ENCODE results near the gene DEAF1. TPM values are rescaled to one million over a fixed set of nuclear protein-coding genes. Genes with fewer than 3 reads are reported as not detected.

Gene DEAF1
- polyA plus RNA-seq, 1 donor (not counting 4 experiments of a cell fraction or from before 2014, with no cell fraction given), result 8.1 TPM

DNA sequence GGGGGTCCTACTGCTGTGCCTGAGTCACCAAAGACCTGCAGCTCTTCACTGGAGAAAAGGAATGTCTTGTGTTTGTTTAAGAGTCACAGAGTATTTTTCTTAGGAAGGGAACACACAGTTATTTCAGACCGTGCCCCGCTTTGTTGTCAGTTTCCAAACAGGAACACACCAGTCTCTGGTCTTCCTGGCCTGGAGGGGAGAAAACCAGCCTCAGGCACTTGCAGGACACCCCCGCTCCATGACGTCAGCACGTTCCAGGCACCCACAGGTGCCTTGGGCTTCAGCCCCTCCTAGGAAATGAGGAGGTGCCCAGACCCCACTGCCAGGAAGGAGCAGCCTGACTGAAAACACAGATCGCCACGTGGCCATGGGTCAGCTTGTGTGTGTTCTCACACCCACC is 5.4 kb downstream of the DEAF1 start:
- peaks cover 17% of the 10 kb centered on the region for H3K79me2 ChIP-seq (ENCODE audit: control insufficient read depth, insufficient read depth, low read length)
- no peak overlapping the region for H2AFZ ChIP-seq (ENCODE audit: control insufficient read depth, low read length)
- DNase-seq (ENCODE audit: low read depth, low spot score), result no peak
- H3K27ac ChIP-seq (ENCODE audit: control insufficient read depth, insufficient read depth, low read length), result no peak overlapping the region
- H3K36me3 ChIP-seq (ENCODE audit: control insufficient read depth in 2 of 2, extremely low read depth in 1 of 2, insufficient read depth in 2 of 2, low read length in 2 of 2), result peaks cover 21 to 32% of the 10 kb centered on the region in 2 experiments
- dilution Hi-C loops (cut with MboI; ENCODE audit: extremely low pct_ligation_motif_present, low sequenced_read_pairs), result no loop called here
- no peak overlapping the region for H3K4me2 ChIP-seq (ENCODE audit: control insufficient read depth, extremely low read depth, insufficient read depth, low read depth, low read length)
- H3K9me3 ChIP-seq (ENCODE audit: control insufficient read depth, low read depth, low read length), result no peaks in the 10 kb centered on the region
- H3K27me3 ChIP-seq (ENCODE audit: control insufficient read depth, extremely low read depth, insufficient read depth, low read length), result no peaks in the 10 kb centered on the region
- H3K4me3 ChIP-seq (ENCODE audit: control insufficient read depth in 2 of 3, extremely low read depth in 1 of 3, insufficient read depth in 2 of 3, low read depth in 1 of 3, low read length in 3 of 3), result no peak overlapping the region
- H4K20me1 ChIP-seq (ENCODE audit: control insufficient read depth, extremely low read depth, insufficient read depth, low read length), result no peaks in the 10 kb centered on the region
- no peak for FAIRE-seq
- TF ChIP-seq, protein P1, sequence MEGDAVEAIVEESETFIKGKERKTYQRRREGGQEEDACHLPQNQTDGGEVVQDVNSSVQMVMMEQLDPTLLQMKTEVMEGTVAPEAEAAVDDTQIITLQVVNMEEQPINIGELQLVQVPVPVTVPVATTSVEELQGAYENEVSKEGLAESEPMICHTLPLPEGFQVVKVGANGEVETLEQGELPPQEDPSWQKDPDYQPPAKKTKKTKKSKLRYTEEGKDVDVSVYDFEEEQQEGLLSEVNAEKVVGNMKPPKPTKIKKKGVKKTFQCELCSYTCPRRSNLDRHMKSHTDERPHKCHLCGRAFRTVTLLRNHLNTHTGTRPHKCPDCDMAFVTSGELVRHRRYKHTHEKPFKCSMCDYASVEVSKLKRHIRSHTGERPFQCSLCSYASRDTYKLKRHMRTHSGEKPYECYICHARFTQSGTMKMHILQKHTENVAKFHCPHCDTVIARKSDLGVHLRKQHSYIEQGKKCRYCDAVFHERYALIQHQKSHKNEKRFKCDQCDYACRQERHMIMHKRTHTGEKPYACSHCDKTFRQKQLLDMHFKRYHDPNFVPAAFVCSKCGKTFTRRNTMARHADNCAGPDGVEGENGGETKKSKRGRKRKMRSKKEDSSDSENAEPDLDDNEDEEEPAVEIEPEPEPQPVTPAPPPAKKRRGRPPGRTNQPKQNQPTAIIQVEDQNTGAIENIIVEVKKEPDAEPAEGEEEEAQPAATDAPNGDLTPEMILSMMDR (optimal IDR thresholded peaks at IDR 0.05 in 1 of 3, IDR thresholded peaks at IDR 0.05 in 1 of 3, conservative IDR thresholded peaks at IDR 0.05 in 1 of 3; ENCODE audit: extremely low read depth in 1 of 3, insufficient read depth in 2 of 3, low read length in 3 of 3), result no peak
- no peak for TF ChIP-seq EZH2 (IDR thresholded peaks at IDR 0.05; ENCODE audit: low read length)
- H3K4me1 ChIP-seq (ENCODE audit: control insufficient read depth, extremely low read depth, insufficient read depth, low read length), result peaks cover 22% of the 10 kb centered on the region
- H3K9ac ChIP-seq (ENCODE audit: control insufficient read depth, extremely low read depth, insufficient read depth, low read length), result no peak overlapping the region
- no peaks in the 10 kb centered on the region for H3K9me1 ChIP-seq (ENCODE audit: control insufficient read depth, extremely low read depth, insufficient read depth, low read length)

DNA sequence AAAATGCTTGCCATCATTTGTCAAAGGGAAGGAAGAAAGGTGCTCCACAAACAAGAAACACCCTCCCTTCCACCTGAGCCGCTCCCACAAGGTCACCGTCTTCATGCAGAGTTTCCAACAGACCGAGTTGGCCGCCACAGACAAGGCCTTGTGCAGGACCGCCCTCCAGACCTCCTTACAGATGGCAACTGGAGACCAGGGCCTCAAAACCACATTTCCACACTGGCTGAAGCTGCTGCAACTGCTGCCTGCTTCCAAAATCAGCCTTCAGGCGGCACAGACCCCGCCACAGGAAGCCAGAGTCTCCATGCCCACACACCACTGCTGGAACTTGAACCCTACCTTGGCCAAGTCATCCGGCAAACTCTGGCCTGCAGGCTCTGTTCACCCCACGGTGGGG is 6.3 kb downstream of the DEAF1 start:
- Histone ChIP-seq H3K4me2 (ENCODE audit: control insufficient read depth, extremely low read depth, insufficient read depth, low read depth, low read length) (no peak overlapping the region), H4K20me1 (ENCODE audit: control insufficient read depth, extremely low read depth, insufficient read depth, low read length) (no peaks in the 10 kb centered on the region), H3K27me3 (ENCODE audit: control insufficient read depth, extremely low read depth, insufficient read depth, low read length) (no peaks in the 10 kb centered on the region), H3K9me3 (ENCODE audit: control insufficient read depth, low read depth, low read length) (no peaks in the 10 kb centered on the region), H3K9ac (ENCODE audit: control insufficient read depth, extremely low read depth, insufficient read depth, low read length) (no peak overlapping the region), H3K36me3 (ENCODE audit: control insufficient read depth in 2 of 2, extremely low read depth in 1 of 2, insufficient read depth in 2 of 2, low read length in 2 of 2) (peaks cover 22 to 33% of the 10 kb centered on the region in 2 experiments), H3K79me2 (ENCODE audit: control insufficient read depth, insufficient read depth, low read length) (peaks cover 11% of the 10 kb centered on the region), H3K27ac (ENCODE audit: control insufficient read depth, insufficient read depth, low read length) (no peak overlapping the region), H3K4me1 (ENCODE audit: control insufficient read depth, extremely low read depth, insufficient read depth, low read length) (peaks cover 17% of the 10 kb centered on the region), H3K4me3 (ENCODE audit: control insufficient read depth in 2 of 3, extremely low read depth in 1 of 3, insufficient read depth in 2 of 3, low read depth in 1 of 3, low read length in 3 of 3) (no peak overlapping the region), H2AFZ (ENCODE audit: control insufficient read depth, low read length) (no peak overlapping the region), H3K9me1 (ENCODE audit: control insufficient read depth, extremely low read depth, insufficient read depth, low read length) (no peaks in the 10 kb centered on the region)
- FAIRE-seq (no peak), DNase-seq (ENCODE audit: low read depth, low spot score) (no peak)
- dilution Hi-C loops (cut with MboI; ENCODE audit: extremely low pct_ligation_motif_present, low sequenced_read_pairs), result no loop called here
- no peak for TF ChIP-seq EZH2 (IDR thresholded peaks at IDR 0.05; ENCODE audit: low read length)
- TF ChIP-seq, protein P1 (optimal IDR thresholded peaks at IDR 0.05 in 1 of 3, IDR thresholded peaks at IDR 0.05 in 1 of 3, conservative IDR thresholded peaks at IDR 0.05 in 1 of 3; ENCODE audit: extremely low read depth in 1 of 3, insufficient read depth in 2 of 3, low read length in 3 of 3), result no peak

All from keratinocyte (primary cell).